Measurements from ENCODE around the gene RPS14. TPM values are rescaled to one million over a fixed set of nuclear protein-coding genes. Genes with fewer than 3 reads are reported as not detected.

Gene RPS14
- total RNA-seq, 1 experiment from 2014 or later: 2,564 TPM

- Mint-ChIP-seq H3K27me3 (ENCODE audit: low read depth) (no peaks in the 10 kb centered on the region), H3K27ac (peak overlapping the region; percentile 92), H3K9me3 (no peaks in the 10 kb centered on the region), H3K4me1 (peaks cover 60% of the 10 kb centered on the region), H3K4me3 (peak overlapping the region; percentile 14; the same call in 1 of the 2 replicates), H3K36me3 (no peaks in the 10 kb centered on the region; the same call in 1 of the 2 replicates)
- ChIA-PET CTCF (interaction anchor here (0.8 to 3.2 kb wide), 13 partner anchors 8 to 155 kb away, joined by 3 to 24 read pairs (median 6); no protein-coding TSS in a partner anchor), POLR2A (interaction anchor here (0.8 to 1.1 kb wide), 4 partner anchors 12 to 35 kb away, joined by 3 read pairs; no protein-coding TSS in a partner anchor)
- ATAC-seq (no peak), DNase-seq (ENCODE audit: low spot score) (no peak)
- TF ChIP-seq ZBTB21 (CRISPR knock-in tag; IDR thresholded peaks at IDR 0.05; ENCODE audit: borderline replicate concordance): no peak
- no peak for TF ChIP-seq ZMAT4 (CRISPR knock-in tag; IDR thresholded peaks at IDR 0.05)
- TF ChIP-seq FOXP1 (CRISPR knock-in tag; IDR thresholded peaks at IDR 0.05; ENCODE audit: borderline replicate concordance): no peak
- no peak for TF ChIP-seq FOXP4 (CRISPR knock-in tag; IDR thresholded peaks at IDR 0.05)
- no peak for TF ChIP-seq KAT7 (CRISPR knock-in tag; IDR thresholded peaks at IDR 0.05; ENCODE audit: borderline replicate concordance)
- TF ChIP-seq SMAD3 (CRISPR knock-in tag; IDR thresholded peaks at IDR 0.05; ENCODE audit: borderline replicate concordance): no peak
- TF ChIP-seq, protein P1, sequence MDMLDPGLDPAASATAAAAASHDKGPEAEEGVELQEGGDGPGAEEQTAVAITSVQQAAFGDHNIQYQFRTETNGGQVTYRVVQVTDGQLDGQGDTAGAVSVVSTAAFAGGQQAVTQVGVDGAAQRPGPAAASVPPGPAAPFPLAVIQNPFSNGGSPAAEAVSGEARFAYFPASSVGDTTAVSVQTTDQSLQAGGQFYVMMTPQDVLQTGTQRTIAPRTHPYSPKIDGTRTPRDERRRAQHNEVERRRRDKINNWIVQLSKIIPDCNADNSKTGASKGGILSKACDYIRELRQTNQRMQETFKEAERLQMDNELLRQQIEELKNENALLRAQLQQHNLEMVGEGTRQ (CRISPR knock-in tag; IDR thresholded peaks at IDR 0.05): no peak
- TF ChIP-seq TEAD4 (CRISPR knock-in tag; IDR thresholded peaks at IDR 0.05): no peak
- TF ChIP-seq, protein P2, sequence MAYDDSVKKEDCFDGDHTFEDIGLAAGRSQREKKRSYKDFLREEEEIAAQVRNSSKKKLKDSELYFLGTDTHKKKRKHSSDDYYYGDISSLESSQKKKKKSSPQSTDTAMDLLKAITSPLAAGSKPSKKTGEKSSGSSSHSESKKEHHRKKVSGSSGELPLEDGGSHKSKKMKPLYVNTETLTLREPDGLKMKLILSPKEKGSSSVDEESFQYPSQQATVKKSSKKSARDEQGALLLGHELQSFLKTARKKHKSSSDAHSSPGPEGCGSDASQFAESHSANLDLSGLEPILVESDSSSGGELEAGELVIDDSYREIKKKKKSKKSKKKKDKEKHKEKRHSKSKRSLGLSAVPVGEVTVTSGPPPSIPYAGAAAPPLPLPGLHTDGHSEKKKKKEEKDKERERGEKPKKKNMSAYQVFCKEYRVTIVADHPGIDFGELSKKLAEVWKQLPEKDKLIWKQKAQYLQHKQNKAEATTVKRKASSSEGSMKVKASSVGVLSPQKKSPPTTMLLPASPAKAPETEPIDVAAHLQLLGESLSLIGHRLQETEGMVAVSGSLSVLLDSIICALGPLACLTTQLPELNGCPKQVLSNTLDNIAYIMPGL (CRISPR knock-in tag; IDR thresholded peaks at IDR 0.05): no peak
- TF ChIP-seq, protein P3, sequence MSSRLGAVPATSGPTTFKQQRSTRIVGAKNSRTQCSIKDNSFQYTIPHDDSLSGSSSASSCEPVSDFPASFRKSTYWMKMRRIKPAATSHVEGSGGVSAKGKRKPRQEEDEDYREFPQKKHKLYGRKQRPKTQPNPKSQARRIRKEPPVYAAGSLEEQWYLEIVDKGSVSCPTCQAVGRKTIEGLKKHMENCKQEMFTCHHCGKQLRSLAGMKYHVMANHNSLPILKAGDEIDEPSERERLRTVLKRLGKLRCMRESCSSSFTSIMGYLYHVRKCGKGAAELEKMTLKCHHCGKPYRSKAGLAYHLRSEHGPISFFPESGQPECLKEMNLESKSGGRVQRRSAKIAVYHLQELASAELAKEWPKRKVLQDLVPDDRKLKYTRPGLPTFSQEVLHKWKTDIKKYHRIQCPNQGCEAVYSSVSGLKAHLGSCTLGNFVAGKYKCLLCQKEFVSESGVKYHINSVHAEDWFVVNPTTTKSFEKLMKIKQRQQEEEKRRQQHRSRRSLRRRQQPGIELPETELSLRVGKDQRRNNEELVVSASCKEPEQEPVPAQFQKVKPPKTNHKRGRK (CRISPR knock-in tag; IDR thresholded peaks at IDR 0.05; ENCODE audit: borderline replicate concordance): no peak
- TF ChIP-seq RORB (CRISPR knock-in tag; IDR thresholded peaks at IDR 0.05): no peak
- no peak for TF ChIP-seq NR2C2 (CRISPR knock-in tag; IDR thresholded peaks at IDR 0.05)
- TF ChIP-seq, protein P4, sequence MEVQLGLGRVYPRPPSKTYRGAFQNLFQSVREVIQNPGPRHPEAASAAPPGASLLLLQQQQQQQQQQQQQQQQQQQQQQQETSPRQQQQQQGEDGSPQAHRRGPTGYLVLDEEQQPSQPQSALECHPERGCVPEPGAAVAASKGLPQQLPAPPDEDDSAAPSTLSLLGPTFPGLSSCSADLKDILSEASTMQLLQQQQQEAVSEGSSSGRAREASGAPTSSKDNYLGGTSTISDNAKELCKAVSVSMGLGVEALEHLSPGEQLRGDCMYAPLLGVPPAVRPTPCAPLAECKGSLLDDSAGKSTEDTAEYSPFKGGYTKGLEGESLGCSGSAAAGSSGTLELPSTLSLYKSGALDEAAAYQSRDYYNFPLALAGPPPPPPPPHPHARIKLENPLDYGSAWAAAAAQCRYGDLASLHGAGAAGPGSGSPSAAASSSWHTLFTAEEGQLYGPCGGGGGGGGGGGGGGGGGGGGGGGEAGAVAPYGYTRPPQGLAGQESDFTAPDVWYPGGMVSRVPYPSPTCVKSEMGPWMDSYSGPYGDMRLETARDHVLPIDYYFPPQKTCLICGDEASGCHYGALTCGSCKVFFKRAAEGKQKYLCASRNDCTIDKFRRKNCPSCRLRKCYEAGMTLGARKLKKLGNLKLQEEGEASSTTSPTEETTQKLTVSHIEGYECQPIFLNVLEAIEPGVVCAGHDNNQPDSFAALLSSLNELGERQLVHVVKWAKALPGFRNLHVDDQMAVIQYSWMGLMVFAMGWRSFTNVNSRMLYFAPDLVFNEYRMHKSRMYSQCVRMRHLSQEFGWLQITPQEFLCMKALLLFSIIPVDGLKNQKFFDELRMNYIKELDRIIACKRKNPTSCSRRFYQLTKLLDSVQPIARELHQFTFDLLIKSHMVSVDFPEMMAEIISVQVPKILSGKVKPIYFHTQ (CRISPR knock-in tag; IDR thresholded peaks at IDR 0.05): no peak
- no peak for TF ChIP-seq TEAD1 (CRISPR knock-in tag; IDR thresholded peaks at IDR 0.05)
- no peak for TF ChIP-seq ZNF263 (CRISPR knock-in tag; IDR thresholded peaks at IDR 0.05; ENCODE audit: low read depth)
- TF ChIP-seq ZNF532 (CRISPR knock-in tag; IDR thresholded peaks at IDR 0.05; ENCODE audit: borderline replicate concordance): no peak
- TF ChIP-seq ZNF138 (CRISPR knock-in tag; conservative IDR thresholded peaks at IDR 0.05): no peak
- no peak for TF ChIP-seq NFE2L1 (CRISPR knock-in tag; IDR thresholded peaks at IDR 0.05)
- TF ChIP-seq GRHL2 (CRISPR knock-in tag; IDR thresholded peaks at IDR 0.05; ENCODE audit: insufficient replicate concordance, severe bottlenecking): no peak
These were observed 48.4 kb upstream of the RPS14 start for GRCh38 chr5:150497989-150498317.
